LNCaP clone FGC (cell line): ENCODE data around the gene SOX6.
A peak's percentile ranks its signal among the peaks of the same experiment; 100 is the strongest.

Experiments used
- DNase-seq: peaks from one replicate; pipeline ENCODE4 v3.0.0-alpha.2; 2011; ENCODE audit warnings: low read depth
- H3K4me3 ChIP-seq: 2 replicates; pipeline ENCODE4 v1.5.1; 2011; ENCODE audit warnings: mild to moderate bottlenecking, low read depth, low read length, control low read depth
- CTCF ChIP-seq: IDR thresholded peaks from 2 replicates; pipeline ENCODE4 v1.5.1; 2012; ENCODE audit warnings: mild to moderate bottlenecking; ENCODE audit not compliant: control insufficient read depth, insufficient read depth; ENCODE audit errors: extremely low read depth

Gene SOX6

GRCh38 chr11:16266021-16266420 lies 90.3 kb downstream of the SOX6 start:
- TF ChIP-seq CTCF: no peak
- DNase-seq: no peak
- no peak overlapping the region for H3K4me3 ChIP-seq

- no peak for DNase-seq
Measured at GRCh38 chr11:16265022-16265421, 91.3 kb downstream of the SOX6 start.

GRCh38 chr11:16262645-16262955 lies 93.7 kb downstream of the SOX6 start:
- no peak for TF ChIP-seq CTCF
- no peak overlapping the region for H3K4me3 ChIP-seq
- no peak for DNase-seq

More at GRCh38 chr11:16265022-16265421, 91.3 kb downstream of the SOX6 start:
- H3K4me3 ChIP-seq: no peak overlapping the region
- no peak for TF ChIP-seq CTCF

GRCh38 chr11:16261836-16262644 lies 94.3 kb downstream of the SOX6 start:
- no peak overlapping the region for H3K4me3 ChIP-seq
- TF ChIP-seq CTCF: no peak
- no peak for DNase-seq

GRCh38 chr11:16252373-16252772 lies 104.0 kb downstream of the SOX6 start:
- no peak for DNase-seq
- H3K4me3 ChIP-seq: no peak overlapping the region
- TF ChIP-seq CTCF: peak; percentile 32

- no peak overlapping the region for H3K4me3 ChIP-seq
- no peak for TF ChIP-seq CTCF
- no peak for DNase-seq
Measured at GRCh38 chr11:16248248-16248647, 108.1 kb downstream of the SOX6 start.

- no peak for DNase-seq
- no peak for TF ChIP-seq CTCF
- H3K4me3 ChIP-seq: no peak overlapping the region
Measured at GRCh38 chr11:16242806-16243205, 113.5 kb downstream of the SOX6 start.
